PFSK-1 (cell line): ENCODE data around the gene PCDHGA4.
"Not testable (repeated sequence)": the region's sequence is repeated elsewhere in the genome, so short reads cannot be mapped to it uniquely, and the experiment has no call there.

Experiments
- FOXP2 ChIP-seq: optimal IDR thresholded peaks from 2 replicates; pipeline ENCODE3; 2011; ENCODE audit warnings: borderline replicate concordance, control low read depth, inconsistent platforms; ENCODE audit not compliant: insufficient read depth; ENCODE audit errors: extremely low read length, extremely low read depth
- POLR2AphosphoS5 ChIP-seq: IDR thresholded peaks from 2 replicates; pipeline ENCODE4 v1.6.1; 2012; ENCODE audit warnings: low read depth, mild to moderate bottlenecking, control low read depth, low read length, moderate library complexity
- SIN3A ChIP-seq: IDR thresholded peaks from 2 replicates; pipeline ENCODE4 v1.6.1; 2012; ENCODE audit warnings: mild to moderate bottlenecking, low read length, moderate library complexity, borderline replicate concordance; ENCODE audit not compliant: insufficient read depth
- TAF1 ChIP-seq: IDR thresholded peaks from 2 replicates; pipeline ENCODE4 v1.6.1; 2012; ENCODE audit warnings: low read length, control low read depth, borderline replicate concordance; ENCODE audit not compliant: insufficient read depth
- TF ChIP-seq, protein P1 (sequence below), 2 experiments: IDR thresholded peaks; 2 replicates each; pipeline versions ENCODE4 v1.6.1 to v1.8.0; 2011 to 2012; ENCODE audit warnings: low read depth in 2 of 2, low read length in 2 of 2, control low read depth in 1 of 2, inconsistent platforms in 1 of 2, mild to moderate bottlenecking in 1 of 2, moderate library complexity in 1 of 2; ENCODE audit not compliant: insufficient read depth in 1 of 2

PCDHGA4 gene

DNA sequence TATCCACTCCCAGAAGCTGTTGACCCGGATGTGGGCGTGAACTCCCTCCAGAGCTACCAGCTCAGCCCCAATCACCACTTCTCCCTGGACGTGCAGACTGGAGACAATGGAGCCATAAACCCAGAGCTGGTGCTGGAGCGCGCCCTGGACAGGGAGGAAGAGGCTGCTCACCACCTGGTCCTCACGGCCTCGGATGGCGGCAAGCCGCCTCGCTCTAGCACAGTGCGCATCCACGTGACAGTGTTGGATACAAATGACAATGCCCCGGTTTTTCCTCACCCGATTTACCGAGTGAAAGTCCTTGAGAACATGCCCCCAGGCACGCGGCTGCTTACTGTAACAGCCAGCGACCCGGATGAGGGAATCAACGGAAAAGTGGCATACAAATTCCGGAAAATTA lies 38.4 kb downstream of the PCDHGA4 start:
- TF ChIP-seq TAF1 = no peak
- no peak for TF ChIP-seq SIN3A
- TF ChIP-seq POLR2AphosphoS5 = no peak
- no peak for TF ChIP-seq FOXP2
- TF ChIP-seq, protein P1, sequence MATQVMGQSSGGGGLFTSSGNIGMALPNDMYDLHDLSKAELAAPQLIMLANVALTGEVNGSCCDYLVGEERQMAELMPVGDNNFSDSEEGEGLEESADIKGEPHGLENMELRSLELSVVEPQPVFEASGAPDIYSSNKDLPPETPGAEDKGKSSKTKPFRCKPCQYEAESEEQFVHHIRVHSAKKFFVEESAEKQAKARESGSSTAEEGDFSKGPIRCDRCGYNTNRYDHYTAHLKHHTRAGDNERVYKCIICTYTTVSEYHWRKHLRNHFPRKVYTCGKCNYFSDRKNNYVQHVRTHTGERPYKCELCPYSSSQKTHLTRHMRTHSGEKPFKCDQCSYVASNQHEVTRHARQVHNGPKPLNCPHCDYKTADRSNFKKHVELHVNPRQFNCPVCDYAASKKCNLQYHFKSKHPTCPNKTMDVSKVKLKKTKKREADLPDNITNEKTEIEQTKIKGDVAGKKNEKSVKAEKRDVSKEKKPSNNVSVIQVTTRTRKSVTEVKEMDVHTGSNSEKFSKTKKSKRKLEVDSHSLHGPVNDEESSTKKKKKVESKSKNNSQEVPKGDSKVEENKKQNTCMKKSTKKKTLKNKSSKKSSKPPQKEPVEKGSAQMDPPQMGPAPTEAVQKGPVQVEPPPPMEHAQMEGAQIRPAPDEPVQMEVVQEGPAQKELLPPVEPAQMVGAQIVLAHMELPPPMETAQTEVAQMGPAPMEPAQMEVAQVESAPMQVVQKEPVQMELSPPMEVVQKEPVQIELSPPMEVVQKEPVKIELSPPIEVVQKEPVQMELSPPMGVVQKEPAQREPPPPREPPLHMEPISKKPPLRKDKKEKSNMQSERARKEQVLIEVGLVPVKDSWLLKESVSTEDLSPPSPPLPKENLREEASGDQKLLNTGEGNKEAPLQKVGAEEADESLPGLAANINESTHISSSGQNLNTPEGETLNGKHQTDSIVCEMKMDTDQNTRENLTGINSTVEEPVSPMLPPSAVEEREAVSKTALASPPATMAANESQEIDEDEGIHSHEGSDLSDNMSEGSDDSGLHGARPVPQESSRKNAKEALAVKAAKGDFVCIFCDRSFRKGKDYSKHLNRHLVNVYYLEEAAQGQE (IDR thresholded peaks at IDR 0.05; ENCODE audit: insufficient read depth in 1 of 2, low read depth in 2 of 2, low read length in 2 of 2) = no peak

DNA sequence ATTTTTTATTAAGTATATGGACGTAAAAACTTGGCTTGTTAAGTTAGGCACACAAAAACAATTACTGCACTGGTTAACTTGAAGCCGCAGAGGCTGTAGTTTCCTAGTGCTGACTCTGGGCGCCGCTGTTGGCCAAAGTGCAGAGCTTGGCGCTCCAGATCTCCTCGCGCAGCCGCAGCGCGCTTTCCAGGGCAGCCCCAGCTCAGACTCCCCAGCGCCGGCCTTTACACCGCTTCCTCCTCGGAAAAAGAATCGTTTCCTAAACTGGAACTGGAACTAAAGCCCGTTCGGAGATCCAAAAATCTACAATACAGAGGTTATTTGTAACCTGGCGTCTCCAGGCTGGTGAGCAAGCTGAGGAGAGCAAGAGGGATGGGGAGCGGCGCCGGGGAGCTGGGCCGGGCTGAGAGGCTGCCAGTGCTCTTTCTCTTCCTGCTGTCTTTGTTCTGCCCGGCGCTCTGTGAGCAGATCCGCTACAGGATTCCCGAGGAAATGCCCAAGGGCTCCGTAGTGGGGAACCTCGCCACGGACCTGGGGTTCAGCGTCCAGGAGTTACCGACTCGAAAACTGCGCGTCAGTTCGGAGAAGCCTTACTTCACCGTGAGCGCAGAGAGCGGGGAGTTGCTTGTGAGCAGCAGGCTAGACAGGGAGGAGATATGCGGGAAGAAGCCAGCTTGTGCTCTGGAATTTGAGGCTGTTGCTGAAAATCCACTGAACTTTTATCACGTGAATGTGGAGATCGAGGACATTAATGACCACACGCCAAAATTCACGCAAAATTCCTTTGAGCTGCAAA lies 43.1 kb downstream of the PCDHGA4 start, which contains the start of gene PCDHGB5:
PCDHGB5 (plus strand) TSS at position 192 of the 796 bp plus-strand sequence; CDS start at position 373, 181 bp downstream.
- not testable (repeated sequence) for TF ChIP-seq TAF1, POLR2AphosphoS5
- TF ChIP-seq, protein P1 (IDR thresholded peaks at IDR 0.05; ENCODE audit: insufficient read depth in 1 of 2, low read depth in 2 of 2, low read length in 2 of 2) = not testable (repeated sequence)

DNA sequence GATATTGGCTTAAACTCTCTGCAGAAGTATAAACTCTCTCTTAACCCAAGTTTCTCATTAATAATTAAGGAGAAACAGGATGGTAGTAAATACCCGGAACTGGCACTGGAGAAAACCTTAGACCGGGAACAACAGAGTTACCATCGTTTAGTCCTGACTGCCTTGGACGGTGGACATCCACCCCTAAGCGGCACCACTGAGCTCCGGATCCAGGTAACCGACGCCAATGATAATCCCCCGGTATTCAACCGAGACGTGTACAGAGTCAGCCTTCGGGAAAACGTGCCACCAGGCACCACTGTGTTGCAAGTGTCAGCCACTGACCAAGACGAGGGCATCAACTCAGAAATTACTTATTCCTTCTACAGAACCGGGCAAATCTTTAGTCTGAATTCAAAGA lies 43.8 kb downstream of the PCDHGA4 start:
- TF ChIP-seq POLR2AphosphoS5 (no peak), TAF1 (no peak), SIN3A (no peak), FOXP2 (no peak)
- TF ChIP-seq, protein P1 (IDR thresholded peaks at IDR 0.05; ENCODE audit: insufficient read depth in 1 of 2, low read depth in 2 of 2, low read length in 2 of 2) = no peak

DNA sequence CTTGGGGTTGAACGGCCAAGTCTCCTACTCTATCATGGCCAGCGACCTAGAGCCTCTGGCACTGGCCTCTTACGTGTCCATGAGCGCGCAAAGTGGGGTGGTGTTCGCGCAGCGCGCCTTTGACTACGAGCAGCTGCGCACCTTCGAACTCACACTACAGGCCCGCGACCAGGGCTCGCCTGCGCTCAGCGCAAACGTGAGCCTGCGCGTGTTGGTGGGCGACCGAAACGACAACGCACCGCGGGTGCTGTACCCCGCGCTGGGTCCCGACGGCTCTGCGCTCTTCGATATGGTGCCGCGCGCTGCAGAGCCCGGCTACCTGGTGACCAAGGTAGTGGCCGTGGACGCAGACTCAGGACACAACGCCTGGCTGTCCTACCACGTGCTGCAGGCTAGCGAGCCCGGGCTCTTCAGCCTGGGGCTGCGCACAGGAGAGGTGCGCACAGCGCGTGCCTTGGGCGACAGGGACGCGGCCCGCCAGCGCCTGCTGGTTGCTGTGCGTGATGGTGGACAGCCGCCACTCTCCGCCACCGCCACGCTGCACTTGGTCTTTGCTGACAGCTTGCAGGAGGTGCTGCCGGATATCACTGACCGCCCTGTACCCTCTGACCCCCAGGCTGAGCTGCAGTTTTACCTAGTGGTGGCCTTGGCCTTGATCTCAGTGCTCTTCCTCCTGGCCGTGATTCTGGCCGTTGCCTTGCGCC lies 44.9 kb downstream of the PCDHGA4 start:
- TF ChIP-seq POLR2AphosphoS5 (no peak), SIN3A (no peak), FOXP2 (no peak)
- TF ChIP-seq, protein P1 (IDR thresholded peaks at IDR 0.05; ENCODE audit: insufficient read depth in 1 of 2, low read depth in 2 of 2, low read length in 2 of 2) = no peak
